ENCODE results near the gene ECI2.

DNA sequence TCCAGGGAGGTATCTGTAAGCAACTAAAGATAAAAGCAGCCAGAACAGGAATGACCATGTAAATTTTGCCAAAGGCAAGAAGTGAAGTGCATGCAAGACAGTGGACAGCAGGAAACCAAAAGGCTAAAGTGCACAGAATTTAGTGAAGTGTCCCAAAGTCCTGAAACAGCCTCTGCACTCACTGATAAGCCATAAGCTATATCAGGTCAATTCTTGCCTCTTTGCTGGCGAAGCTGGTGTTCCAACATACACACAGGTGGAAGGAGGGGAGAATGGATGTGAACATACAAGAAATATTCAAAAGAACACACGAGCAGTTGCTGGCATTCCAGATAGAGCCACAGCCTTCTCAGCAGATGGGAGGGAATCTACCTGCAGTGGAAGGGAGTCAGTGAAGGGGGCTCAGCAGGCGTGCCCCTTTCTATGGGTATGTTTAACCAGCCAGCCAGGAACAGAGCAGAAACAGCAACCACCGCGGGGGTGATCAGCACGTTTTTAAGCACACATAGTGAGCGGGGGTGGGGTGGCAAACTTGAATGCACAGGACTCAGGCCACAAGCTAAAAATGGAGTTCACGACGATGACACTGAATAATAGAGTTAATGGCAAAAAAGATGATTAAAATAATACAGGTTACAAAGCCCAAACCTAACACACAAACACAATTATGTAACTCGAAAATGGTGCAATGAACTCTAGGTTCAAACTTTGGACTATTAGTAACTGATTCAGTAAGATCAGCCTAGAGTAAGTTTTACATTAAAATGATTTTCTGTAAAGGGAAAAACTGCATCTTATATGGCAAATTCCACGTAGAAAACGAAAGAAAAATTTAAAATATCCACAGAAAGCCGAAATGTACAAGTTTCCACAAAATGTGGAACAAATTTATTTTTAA lies 1.2 kb downstream of the ECI2 start:
- TF ChIP-seq POLR2A (IDR thresholded peaks at IDR 0.05), result no peak
- TF ChIP-seq, protein P1, sequence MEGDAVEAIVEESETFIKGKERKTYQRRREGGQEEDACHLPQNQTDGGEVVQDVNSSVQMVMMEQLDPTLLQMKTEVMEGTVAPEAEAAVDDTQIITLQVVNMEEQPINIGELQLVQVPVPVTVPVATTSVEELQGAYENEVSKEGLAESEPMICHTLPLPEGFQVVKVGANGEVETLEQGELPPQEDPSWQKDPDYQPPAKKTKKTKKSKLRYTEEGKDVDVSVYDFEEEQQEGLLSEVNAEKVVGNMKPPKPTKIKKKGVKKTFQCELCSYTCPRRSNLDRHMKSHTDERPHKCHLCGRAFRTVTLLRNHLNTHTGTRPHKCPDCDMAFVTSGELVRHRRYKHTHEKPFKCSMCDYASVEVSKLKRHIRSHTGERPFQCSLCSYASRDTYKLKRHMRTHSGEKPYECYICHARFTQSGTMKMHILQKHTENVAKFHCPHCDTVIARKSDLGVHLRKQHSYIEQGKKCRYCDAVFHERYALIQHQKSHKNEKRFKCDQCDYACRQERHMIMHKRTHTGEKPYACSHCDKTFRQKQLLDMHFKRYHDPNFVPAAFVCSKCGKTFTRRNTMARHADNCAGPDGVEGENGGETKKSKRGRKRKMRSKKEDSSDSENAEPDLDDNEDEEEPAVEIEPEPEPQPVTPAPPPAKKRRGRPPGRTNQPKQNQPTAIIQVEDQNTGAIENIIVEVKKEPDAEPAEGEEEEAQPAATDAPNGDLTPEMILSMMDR (IDR thresholded peaks at IDR 0.05), result no peak

Data from Peyer's patch (tissue), 4 donors.